OCI-LY3 (cell line): ENCODE data around the gene TMEM231.

ENCODE experiments used
- H2AFZ ChIP-seq: fragments of 200-600, 300-600 bp; shearing (Covaris generic); 2 replicates; pipeline ENCODE4 v1.6.0; 2014; ENCODE audit warnings: antibody characterized with exemption, low read depth, low read length
- H3K27ac ChIP-seq: fragments of 200-600, 300-600 bp; sonication (generic); 2 replicates; pipeline ENCODE4 v1.5.1; 2014; ENCODE audit warnings: mild to moderate bottlenecking, low read length, moderate library complexity, mixed read lengths
- H3K27me3 ChIP-seq: fragments of 200-600, 300-600 bp; sonication (generic); 2 replicates; pipeline ENCODE4 v1.6.1; 2014; ENCODE audit warnings: low read depth, low read length, mixed read lengths
- H3K36me3 ChIP-seq: fragments of 200-600, 300-600 bp; sonication (generic); replicated peaks from 2 replicates; pipeline ENCODE3; 2014; ENCODE audit warnings: low read depth, low read length, mixed read lengths
- H3K4me1 ChIP-seq: fragments of 300-600, 200-600 bp; sonication (generic); 2 replicates; pipeline ENCODE4 v1.6.1; 2014; ENCODE audit warnings: low read length, mixed read lengths
- H3K4me2 ChIP-seq: fragments of 200-600, 300-600 bp; sonication (generic); 2 replicates; pipeline ENCODE4 v1.6.1; 2014; ENCODE audit warnings: low read length, mixed read lengths
- H3K4me3 ChIP-seq: fragments of 300-600, 200-600 bp; sonication (generic); 2 replicates; pipeline ENCODE4 v1.5.1; 2014; ENCODE audit warnings: antibody characterized with exemption, mild to moderate bottlenecking, low read length, moderate library complexity
- H3K79me2 ChIP-seq: fragments of 300-600, 200-600 bp; shearing (Covaris generic); 2 replicates; pipeline ENCODE4 v1.6.1; 2014; ENCODE audit warnings: mild to moderate bottlenecking, low read length, mixed read lengths
- H3K9ac ChIP-seq: fragments of 300-600, 200-600 bp; shearing (Covaris generic); 2 replicates; pipeline ENCODE4 v1.6.0; 2014; ENCODE audit warnings: mild to moderate bottlenecking, low read length, moderate library complexity
- H3K9me3 ChIP-seq: fragments of 200-600, 300-600 bp; shearing (Covaris generic); 2 replicates; pipeline ENCODE4 v1.6.1; 2014; ENCODE audit warnings: low read length, mixed read lengths; ENCODE audit not compliant: insufficient read depth
- H4K20me1 ChIP-seq: fragments of 200-600, 300-600 bp; sonication (generic); 2 replicates; pipeline ENCODE4 v1.6.1; 2016; ENCODE audit warnings: low read length, mixed read lengths; ENCODE audit not compliant: insufficient read depth
- EZH2phosphoT487 ChIP-seq: fragments of 200-600 bp; shearing (Covaris generic); IDR thresholded peaks from 2 replicates; pipeline ENCODE4 v1.6.1; 2018; ENCODE audit warnings: antibody characterized with exemption, mixed run types, low read depth
- TF ChIP-seq, protein P1 (sequence below): fragments of 200-600, 300-600 bp; sonication (generic); IDR thresholded peaks from 2 replicates; pipeline ENCODE4 v1.5.1; 2014; ENCODE audit warnings: antibody characterized with exemption, low read length, low read depth

TMEM231 gene

GRCh38 chr16:75488322-75488721 lies 67.7 kb downstream of the TMEM231 start:
- Histone ChIP-seq H3K9ac (no peak overlapping the region), H2AFZ (no peak overlapping the region), H3K4me2 (no peak overlapping the region)

More at GRCh38 chr16:75488322-75488721, 67.7 kb downstream of the TMEM231 start:
- Histone ChIP-seq H3K9me3 (no peaks in the 10 kb centered on the region), H3K79me2 (no peaks in the 10 kb centered on the region), H3K27ac (no peak overlapping the region), H3K4me3 (no peak overlapping the region), H3K4me1 (no peaks in the 10 kb centered on the region), H3K27me3 (peaks cover 3% of the 10 kb centered on the region; the same call in 1 of the 2 replicates), H3K36me3 (no peaks in the 10 kb centered on the region), H4K20me1 (no peaks in the 10 kb centered on the region)
- no peak for TF ChIP-seq EZH2phosphoT487
- TF ChIP-seq, protein P1, sequence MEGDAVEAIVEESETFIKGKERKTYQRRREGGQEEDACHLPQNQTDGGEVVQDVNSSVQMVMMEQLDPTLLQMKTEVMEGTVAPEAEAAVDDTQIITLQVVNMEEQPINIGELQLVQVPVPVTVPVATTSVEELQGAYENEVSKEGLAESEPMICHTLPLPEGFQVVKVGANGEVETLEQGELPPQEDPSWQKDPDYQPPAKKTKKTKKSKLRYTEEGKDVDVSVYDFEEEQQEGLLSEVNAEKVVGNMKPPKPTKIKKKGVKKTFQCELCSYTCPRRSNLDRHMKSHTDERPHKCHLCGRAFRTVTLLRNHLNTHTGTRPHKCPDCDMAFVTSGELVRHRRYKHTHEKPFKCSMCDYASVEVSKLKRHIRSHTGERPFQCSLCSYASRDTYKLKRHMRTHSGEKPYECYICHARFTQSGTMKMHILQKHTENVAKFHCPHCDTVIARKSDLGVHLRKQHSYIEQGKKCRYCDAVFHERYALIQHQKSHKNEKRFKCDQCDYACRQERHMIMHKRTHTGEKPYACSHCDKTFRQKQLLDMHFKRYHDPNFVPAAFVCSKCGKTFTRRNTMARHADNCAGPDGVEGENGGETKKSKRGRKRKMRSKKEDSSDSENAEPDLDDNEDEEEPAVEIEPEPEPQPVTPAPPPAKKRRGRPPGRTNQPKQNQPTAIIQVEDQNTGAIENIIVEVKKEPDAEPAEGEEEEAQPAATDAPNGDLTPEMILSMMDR = no peak
